IPS-20b (cell line): ENCODE data around the gene MED27.

Experiments used
- H3K27ac ChIP-seq: one replicate; pipeline ENCODE4 v1.5.1; 2013; ENCODE audit warnings: low read length
- H3K27me3 ChIP-seq: 2 replicates; pipeline ENCODE4 v1.6.1; 2013; ENCODE audit warnings: mild to moderate bottlenecking, low read length, inconsistent platforms; ENCODE audit not compliant: insufficient read depth
- H3K36me3 ChIP-seq: 2 replicates; pipeline ENCODE4 v1.6.1; 2013; ENCODE audit warnings: low read depth, mild to moderate bottlenecking, inconsistent platforms, low read length, moderate library complexity; ENCODE audit not compliant: insufficient read depth
- H3K4me1 ChIP-seq: 2 replicates; pipeline ENCODE4 v1.6.1; 2013; ENCODE audit warnings: mild to moderate bottlenecking, control low read depth, inconsistent platforms, low read length, moderate library complexity; ENCODE audit not compliant: insufficient read depth
- H3K4me3 ChIP-seq: 2 replicates; pipeline ENCODE4 v1.5.1; 2013; ENCODE audit warnings: mild to moderate bottlenecking, low read length, inconsistent platforms
- H3K9ac ChIP-seq: 2 replicates; pipeline ENCODE4 v1.6.1; 2013; ENCODE audit warnings: low read depth, mild to moderate bottlenecking, inconsistent platforms, low read length, moderate library complexity
- H3K9me3 ChIP-seq: 2 replicates; pipeline ENCODE4 v1.6.1; 2013; ENCODE audit warnings: mild to moderate bottlenecking, low read depth, low read length, inconsistent platforms; ENCODE audit not compliant: insufficient read depth

Gene MED27

GRCh38 chr9:131965841-131966240 lies 113.8 kb downstream of the MED27 start:
- H3K27me3 ChIP-seq: peaks cover 65% of the 10 kb centered on the region; the same call in 1 of the 2 replicates
- no peaks in the 10 kb centered on the region for H3K9me3 ChIP-seq

GRCh38 chr9:131965103-131965502 lies 114.6 kb downstream of the MED27 start:
- H3K9ac ChIP-seq: no peak overlapping the region
- peaks cover 73% of the 10 kb centered on the region; the same call in 1 of the 2 replicates for H3K27me3 ChIP-seq
- H3K4me3 ChIP-seq: no peak overlapping the region
- no peaks in the 10 kb centered on the region for H3K9me3 ChIP-seq
- H3K4me1 ChIP-seq: peaks cover 14% of the 10 kb centered on the region
- no peak overlapping the region for H3K27ac ChIP-seq
- no peaks in the 10 kb centered on the region for H3K36me3 ChIP-seq

More at GRCh38 chr9:131965841-131966240, 113.8 kb downstream of the MED27 start:
- H3K4me3 ChIP-seq: no peak overlapping the region
- peaks cover 14% of the 10 kb centered on the region; the same call in 1 of the 2 replicates for H3K4me1 ChIP-seq
- no peak overlapping the region for H3K9ac ChIP-seq
- H3K27ac ChIP-seq: no peak overlapping the region
- H3K36me3 ChIP-seq: no peaks in the 10 kb centered on the region

GRCh38 chr9:131963072-131964030 lies 116.3 kb downstream of the MED27 start:
- Histone ChIP-seq H3K27ac (no peak overlapping the region), H3K27me3 (peaks cover 73% of the 10 kb centered on the region; the same call in 1 of the 2 replicates), H3K4me1 (peaks cover 14% of the 10 kb centered on the region), H3K4me3 (no peak overlapping the region), H3K36me3 (no peaks in the 10 kb centered on the region), H3K9me3 (no peaks in the 10 kb centered on the region), H3K9ac (no peak overlapping the region)

- no peak overlapping the region for H3K4me3 ChIP-seq
- peaks cover 14% of the 10 kb centered on the region for H3K4me1 ChIP-seq
- no peaks in the 10 kb centered on the region for H3K9me3 ChIP-seq
- H3K27me3 ChIP-seq: peaks cover 63% of the 10 kb centered on the region; the same call in 1 of the 2 replicates
- no peaks in the 10 kb centered on the region for H3K36me3 ChIP-seq
- H3K27ac ChIP-seq: no peak overlapping the region
- H3K9ac ChIP-seq: no peak overlapping the region
These were observed 118.2 kb downstream of the MED27 start for GRCh38 chr9:131961496-131961880.

GRCh38 chr9:131960851-131961495 lies 118.7 kb downstream of the MED27 start:
- Histone ChIP-seq H3K4me1 (peaks cover 10% of the 10 kb centered on the region), H3K36me3 (no peaks in the 10 kb centered on the region), H3K27me3 (peaks cover 59% of the 10 kb centered on the region; the same call in 1 of the 2 replicates), H3K9ac (no peak overlapping the region), H3K9me3 (no peaks in the 10 kb centered on the region), H3K4me3 (no peak overlapping the region), H3K27ac (no peak overlapping the region)

- Histone ChIP-seq H3K27ac (no peak overlapping the region), H3K4me1 (peaks cover 4% of the 10 kb centered on the region), H3K27me3 (peaks cover 53% of the 10 kb centered on the region; the same call in 1 of the 2 replicates), H3K9ac (no peak overlapping the region), H3K4me3 (no peak overlapping the region), H3K9me3 (no peaks in the 10 kb centered on the region), H3K36me3 (no peaks in the 10 kb centered on the region)
These were observed 119.4 kb downstream of the MED27 start for GRCh38 chr9:131960311-131960710.

GRCh38 chr9:131959887-131960286 lies 119.8 kb downstream of the MED27 start:
- no peaks in the 10 kb centered on the region for H3K36me3 ChIP-seq

GRCh38 chr9:131959056-131959455 lies 120.6 kb downstream of the MED27 start:
- Histone ChIP-seq H3K9ac (no peak overlapping the region), H3K36me3 (no peaks in the 10 kb centered on the region), H3K27ac (no peak overlapping the region), H3K4me1 (no peaks in the 10 kb centered on the region; the same call in 1 of the 2 replicates), H3K9me3 (no peaks in the 10 kb centered on the region), H3K4me3 (no peak overlapping the region), H3K27me3 (peaks cover 40% of the 10 kb centered on the region; the same call in 1 of the 2 replicates)

More at GRCh38 chr9:131959887-131960286, 119.8 kb downstream of the MED27 start:
- peaks cover 48% of the 10 kb centered on the region; the same call in 1 of the 2 replicates for H3K27me3 ChIP-seq
- H3K9me3 ChIP-seq: no peaks in the 10 kb centered on the region
- no peak overlapping the region for H3K4me3 ChIP-seq
- H3K9ac ChIP-seq: no peak overlapping the region
- no peak overlapping the region for H3K27ac ChIP-seq
- H3K4me1 ChIP-seq: peaks cover under 1% of the 10 kb centered on the region

GRCh38 chr9:131954299-131954698 lies 125.4 kb downstream of the MED27 start:
- no peaks in the 10 kb centered on the region for H3K4me1 ChIP-seq
- no peak overlapping the region for H3K4me3 ChIP-seq
- H3K36me3 ChIP-seq: no peaks in the 10 kb centered on the region
- H3K9me3 ChIP-seq: no peaks in the 10 kb centered on the region
- H3K27me3 ChIP-seq: no peaks in the 10 kb centered on the region
- no peak overlapping the region for H3K9ac ChIP-seq
- no peak overlapping the region for H3K27ac ChIP-seq

GRCh38 chr9:131951905-131952304 lies 127.8 kb downstream of the MED27 start:
- Histone ChIP-seq H3K27ac (no peak overlapping the region), H3K27me3 (no peaks in the 10 kb centered on the region), H3K4me1 (no peaks in the 10 kb centered on the region), H3K9ac (no peak overlapping the region), H3K36me3 (no peaks in the 10 kb centered on the region), H3K9me3 (no peaks in the 10 kb centered on the region), H3K4me3 (no peak overlapping the region)

GRCh38 chr9:131951155-131951554 lies 128.5 kb downstream of the MED27 start:
- Histone ChIP-seq H3K27ac (no peak overlapping the region), H3K4me1 (no peaks in the 10 kb centered on the region), H3K27me3 (no peaks in the 10 kb centered on the region), H3K36me3 (no peaks in the 10 kb centered on the region), H3K9me3 (no peaks in the 10 kb centered on the region), H3K4me3 (no peak overlapping the region), H3K9ac (no peak overlapping the region)
